HFF-Myc (cell line): ENCODE data around the gene CARM1.

Experiments
- DNase-seq: peaks from one replicate; pipeline ENCODE4 v3.0.0-alpha.2; 2011; ENCODE audit warnings: low read depth; ENCODE audit errors: extremely low read depth
- H3K4me3 ChIP-seq: replicated peaks from 2 replicates; pipeline ENCODE4 v1.5.1; 2011; ENCODE audit warnings: low read depth, mild to moderate bottlenecking, control low read depth, low read length
- CTCF ChIP-seq: IDR thresholded peaks from 2 replicates; pipeline ENCODE4 v1.5.1; 2012; ENCODE audit warnings: mild to moderate bottlenecking, low read depth, low read length, control low read depth; ENCODE audit errors: missing control alignments

Gene CARM1

GRCh38 chr19:10960314-10961072 is 89.1 kb downstream of the CARM1 start, which contains the start of gene SMARCA4:
TSS of gene SMARCA4 (plus strand) at chr19:10961030. CDS start at chr19:10984152, 23,122 bp downstream.
- peak; percentile 82 for DNase-seq
- no peak for TF ChIP-seq CTCF
- peak within 1 kb of the TSS; percentile 98 for H3K4me3 ChIP-seq

- no peak for DNase-seq
- peak overlapping the region; percentile 98 for H3K4me3 ChIP-seq
- TF ChIP-seq CTCF: no peak
These were observed 89.9 kb downstream of the CARM1 start for GRCh38 chr19:10961073-10961860.

GRCh38 chr19:10962863-10963262 is 91.5 kb downstream of the CARM1 start:
- TF ChIP-seq CTCF: no peak
- peak overlapping the region; percentile 98 for H3K4me3 ChIP-seq
- no peak for DNase-seq

- no peak for TF ChIP-seq CTCF
- DNase-seq: no peak
- H3K4me3 ChIP-seq: no peak overlapping the region
These were observed 92.5 kb downstream of the CARM1 start for GRCh38 chr19:10963865-10964264.

- H3K4me3 ChIP-seq: no peak overlapping the region
- no peak for TF ChIP-seq CTCF
- no peak for DNase-seq
These were observed 93.5 kb downstream of the CARM1 start for GRCh38 chr19:10964903-10965302.

GRCh38 chr19:10965398-10965797 is 94.0 kb downstream of the CARM1 start:
- no peak for DNase-seq
- no peak for TF ChIP-seq CTCF

More at GRCh38 chr19:10965398-10965797, 94.0 kb downstream of the CARM1 start:
- H3K4me3 ChIP-seq: no peak overlapping the region
